OCI-LY7 (cell line): ENCODE data around the gene ZNRD2.

Experiments
- CTCF ChIP-seq: fragments of 200-600 bp; sonication (generic); conservative IDR thresholded peaks from 2 replicates; pipeline ENCODE4 v1.5.1; 2014; ENCODE audit warnings: mild to moderate bottlenecking, antibody characterized with exemption, low read length, moderate library complexity, mixed read lengths
- EZH2phosphoT487 ChIP-seq: fragments of 200-600 bp; sonication (generic); IDR thresholded peaks from 2 replicates; pipeline ENCODE4 v1.6.1; 2018; ENCODE audit warnings: low read depth, borderline replicate concordance, mild to moderate bottlenecking, mixed run types, antibody characterized with exemption, low read length, moderate library complexity, mixed read lengths

GRCh38 chr11:65590240-65590738 lies 20.0 kb downstream of the ZNRD2 start:
- TF ChIP-seq CTCF (no peak), EZH2phosphoT487 (no peak)
